K562 (cell line): ENCODE measurements around the gene POLR2M. TPM values are rescaled to one million over a fixed set of nuclear protein-coding genes. Genes with fewer than 3 reads are reported as not detected.

Experiments used
- ATAC-seq: fragments of 200-7000 bp; cut with Tn5 transposase; 3 replicates; pipeline ENCODE4 v1.9.1; 2020; ENCODE audit warnings: moderate library complexity
- BruUV-seq: library from RNA; stranded (reverse); fragments of 400-500 nt; replicated peaks from 2 replicates; lab custom pipeline; 2021; lab: Mats Ljungman, UMichigan
- CTCF ChIA-PET: fragments of 300-600 bp; formaldehyde crosslinking; extraction: SDS; loops from one replicate; lab custom pipeline; 2021; ENCODE audit warnings: low intra/inter-chr PET ratio; lab: Yijun Ruan, JAX
- POLR2A ChIA-PET: fragments of 300-600, 350-650 bp; sonication (Branson Sonifier 250); formaldehyde crosslinking; extraction: SDS; loops from one replicate; lab custom pipeline; 2021; ENCODE audit warnings: antibody characterized with exemption, inconsistent platforms; lab: Yijun Ruan, JAX
- DNase-seq, 4 experiments: peaks; one replicate each; pipeline versions ENCODE4 v3.0.0 to v3.0.0-alpha.2; 2011 to 2018; ENCODE audit warnings: low spot score in 3 of 4, mixed read lengths in 3 of 4; ENCODE audit errors: extremely low read depth in 1 of 4
- FAIRE-seq: peaks from 2 replicates; lab custom pipeline; 2011; peaks lifted over from hg19 to GRCh38; lab: Jason Lieb, UNC
- H2AFZ ChIP-seq: 2 replicates; pipeline ENCODE4 v1.6.0; 2011; ENCODE audit warnings: low read depth, low read length, control low read depth, inconsistent platforms
- H3K27ac ChIP-seq: fragments of 200-600 bp; 3 replicates; pipeline ENCODE4 v1.8.0; 2011; ENCODE audit warnings: low read depth, mild to moderate bottlenecking, control low read depth, inconsistent platforms, low read length, moderate library complexity, mixed read lengths; ENCODE audit errors: extremely low read depth
- H3K27me3 ChIP-seq, 2 experiments: fragments of 300-600 bp in 1 of 2; 2 replicates in 1 of 2; 3 replicates in 1 of 2; pipeline versions ENCODE4 v1.6.0 to v1.8.0; 2011; ENCODE audit warnings: inconsistent platforms in 2 of 2, low read length in 2 of 2, mild to moderate bottlenecking in 1 of 2, mixed read lengths in 1 of 2, moderate library complexity in 1 of 2; ENCODE audit not compliant: control insufficient read depth in 2 of 2, insufficient read depth in 2 of 2
- H3K36me3 ChIP-seq: fragments of 300-600 bp; 3 replicates; pipeline ENCODE4 v1.8.0; 2011; ENCODE audit warnings: mild to moderate bottlenecking, low read length, inconsistent platforms; ENCODE audit not compliant: control insufficient read depth, insufficient read depth
- H3K4me1 ChIP-seq, 2 experiments: fragments of 200-600 bp in 1 of 2; replicated peaks in 1 of 2; 2 replicates in 1 of 2; 3 replicates in 1 of 2; pipeline versions ENCODE4 v1.5.1 to v1.8.0; 2011; ENCODE audit warnings: inconsistent platforms in 2 of 2, low read length in 2 of 2, mild to moderate bottlenecking in 1 of 2, mixed read lengths in 1 of 2, moderate library complexity in 1 of 2; ENCODE audit not compliant: control insufficient read depth in 2 of 2, insufficient read depth in 2 of 2
- H3K4me2 ChIP-seq: 2 replicates; pipeline ENCODE4 v1.6.1; 2011; ENCODE audit warnings: low read length, control low read depth, inconsistent platforms, mixed read lengths; ENCODE audit not compliant: insufficient read depth
- H3K4me3 ChIP-seq: fragments of 200-600 bp; sonication (generic), shearing (Covaris generic); 2 replicates; pipeline ENCODE4 v1.5.1; 2016; ENCODE audit warnings: control low read depth, inconsistent platforms
- H3K79me2 ChIP-seq: fragments of 200-600 bp; 3 replicates; pipeline ENCODE4 v1.8.0; 2011; ENCODE audit warnings: low read length, inconsistent platforms; ENCODE audit not compliant: control insufficient read depth, insufficient read depth
- H3K9ac ChIP-seq, 2 experiments: 2 replicates each; pipeline versions ENCODE4 v1.6.0 to v1.6.1; 2011; ENCODE audit warnings: low read depth in 2 of 2, low read length in 2 of 2, control low read depth in 1 of 2, inconsistent platforms in 1 of 2, mild to moderate bottlenecking in 1 of 2, mixed read lengths in 1 of 2; ENCODE audit not compliant: insufficient read depth in 1 of 2
- H3K9me1 ChIP-seq: one replicate; pipeline ENCODE4 v1.6.0; 2011; ENCODE audit warnings: inconsistent platforms, mild to moderate bottlenecking, low read length, moderate library complexity; ENCODE audit not compliant: control insufficient read depth, insufficient read depth
- H3K9me3 ChIP-seq: replicated peaks from 2 replicates; pipeline ENCODE4 v1.5.1; 2011; ENCODE audit warnings: low read depth, low read length, inconsistent platforms; ENCODE audit not compliant: control insufficient read depth, insufficient read depth
- H4K20me1 ChIP-seq: replicated peaks from 2 replicates; pipeline ENCODE4 v1.6.1; 2011; ENCODE audit warnings: low read length, inconsistent platforms, mixed read lengths; ENCODE audit not compliant: control insufficient read depth, insufficient read depth
- NFATC3 ChIP-seq: fragments of 450-650 bp; IDR thresholded peaks from 2 replicates; pipeline ENCODE4 v1.6.1; 2017; ENCODE audit warnings: mild to moderate bottlenecking
- NR1H2 ChIP-seq: sonication (generic); formaldehyde crosslinking; IDR thresholded peaks from 2 replicates; pipeline ENCODE4 v1.4.0; 2020; ENCODE audit warnings: mild to moderate bottlenecking, missing genetic modification reagents
- TGIF2 ChIP-seq: sonication (generic); formaldehyde crosslinking; IDR thresholded peaks from 2 replicates; pipeline ENCODE4 v1.8.1; 2022; ENCODE audit warnings: mild to moderate bottlenecking, missing genetic modification reagents, moderate library complexity
- ZNF3 ChIP-seq: fragments of 250-450 bp; sonication (Bioruptor Pico); IDR thresholded peaks from 2 replicates; pipeline ENCODE4 v1.5.0; 2021; ENCODE audit warnings: mild to moderate bottlenecking, moderate library complexity
- ZNF316 ChIP-seq: fragments of 450-650 bp; IDR thresholded peaks from 2 replicates; pipeline ENCODE4 v1.6.1; 2016
- WGBS: fragments of 100-300 bp; shearing (Covaris generic); methylation state at CpG from one replicate; pipeline ENCODE4 v1.1.6; 2016; ENCODE audit warnings: low coverage, mixed read lengths; ENCODE audit not compliant: insufficient coverage; ENCODE audit errors: missing lambda C conversion rate; 5-methylcytosine and 5-hydroxymethylcytosine counted together
- in situ Hi-C: fragments of 300-500 bp; cut with MboI; formaldehyde crosslinking; loops from 4 replicates; pipeline ENCODE4 v1.15.0; 2018; ENCODE audit warnings: inconsistent platforms, mixed read lengths
- intact Hi-C: fragments of 100-400 bp; cut with micrococcal nuclease; formaldehyde crosslinking; loops from 2 replicates; pipeline ENCODE4 v1.14.2; 2022
- polyA plus RNA-seq, 8 experiments: library from polyadenylated mRNA; depleted of rRNA in 4 of 8; stranded (reverse) in 5 of 8; unstranded in 3 of 8; fragments of >200 nt; fragmentation: Nextera tagmentation in 2 of 8; fragmentation: Illumina TruSeq in 1 of 8; extraction: Ambion mirVana in 2 of 8; extraction: Trizol in 1 of 8; gene quantifications; 2 replicates each; pipeline versions ENCODE4 v1.2.1 to v1.2.3, GENCODE V29; 2011 to 2014; ENCODE audit warnings: inconsistent platforms in 1 of 8, missing spikeins in 1 of 8
- total RNA-seq, 7 experiments: library from RNA; depleted of rRNA in 6 of 7; stranded (reverse); fragments of >200 nt in 6 of 7; fragmentation: Illumina TruSeq in 2 of 7; extraction: Trizol in 2 of 7; gene quantifications; 2 replicates each; pipeline versions ENCODE4 v1.2.1 to v1.2.3, GENCODE V29; 2011 to 2021; ENCODE audit warnings: low replicate concordance in 1 of 7

Gene POLR2M
- total and polyA plus RNA-seq, 9 of the 15 experiments (the other 6 are each of a cell fraction or from before 2014, with no cell fraction given) = 9.2 to 1,050 (median 43.0) TPM

DNA sequence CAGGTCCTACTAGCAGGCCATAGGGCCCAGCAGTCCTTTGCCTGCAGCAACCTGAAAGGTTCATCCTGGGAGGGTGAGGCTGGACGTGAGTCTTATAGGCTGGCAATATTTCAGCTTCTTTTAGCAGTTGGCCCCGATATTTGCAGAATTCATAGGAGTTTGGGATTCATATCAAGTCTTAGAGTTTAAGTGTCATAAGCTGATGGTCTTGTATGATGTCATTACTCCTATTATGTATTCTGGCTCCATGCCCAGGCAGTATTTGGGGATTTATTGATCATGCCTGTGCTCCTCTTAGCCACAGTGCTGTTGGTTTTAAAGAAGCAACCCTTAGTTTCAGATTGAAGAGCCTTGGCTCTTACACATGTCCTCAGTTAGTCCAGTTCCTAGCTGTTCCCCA, 41.3 kb upstream of the POLR2M start:
- no peaks in the 10 kb centered on the region for H3K9me1 ChIP-seq
- no peak overlapping the region for H3K27ac ChIP-seq
- H3K4me2 ChIP-seq = no peak overlapping the region
- ChIA-PET CTCF (no interaction called here), POLR2A (interaction anchor here (0.6 to 2.1 kb wide), 2 partner anchors 9 to 120 kb away, joined by 3 to 14 read pairs; no protein-coding TSS in a partner anchor)
- TF ChIP-seq NFATC3 = no peak
- ATAC-seq (no peak), DNase-seq (no peak), FAIRE-seq (no peak)
- H4K20me1 ChIP-seq = no peaks in the 10 kb centered on the region
- no peaks in the 10 kb centered on the region for H3K4me1 ChIP-seq
- in situ Hi-C loops = no loop called here
- no TSS peak for BruUV-seq
- peaks cover 8 to 12% of the 10 kb centered on the region in 2 experiments; a peak in 4 of 5 replicates for H3K27me3 ChIP-seq
- H3K4me3 ChIP-seq = no peak overlapping the region
- H2AFZ ChIP-seq = no peak overlapping the region
- no peak overlapping the region for H3K9ac ChIP-seq
- 3% methylated on average over 2 of the region's 2 CpGs for WGBS
- H3K9me3 ChIP-seq = no peaks in the 10 kb centered on the region
- H3K36me3 ChIP-seq = no peaks in the 10 kb centered on the region
- intact Hi-C loops = loop anchor here (10.0 kb wide), 1 partner anchor 400 kb away; the partner anchor contains the start of gene ALDH1A2
- H3K79me2 ChIP-seq = no peaks in the 10 kb centered on the region

DNA sequence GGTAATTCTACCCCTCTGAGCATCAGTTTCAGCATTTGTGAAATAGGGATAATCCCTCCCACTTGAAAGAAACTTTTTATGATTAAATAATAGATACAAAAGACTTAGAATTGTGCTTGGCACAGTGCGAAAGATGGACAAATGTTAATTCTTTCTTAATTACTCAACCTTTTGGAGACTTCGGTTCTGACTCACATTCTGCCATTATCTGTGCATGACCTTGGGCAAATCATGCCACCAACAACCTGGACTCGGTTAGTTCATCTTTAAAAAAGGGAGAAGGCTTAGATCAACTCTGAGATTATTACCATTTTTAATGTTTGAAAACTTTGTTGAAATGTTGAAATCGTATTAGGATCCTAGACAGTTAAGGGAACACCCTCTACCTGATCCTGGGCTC, 40.6 kb upstream of the POLR2M start:
- Histone ChIP-seq H3K4me1 (no peaks in the 10 kb centered on the region), H3K9me1 (no peaks in the 10 kb centered on the region), H3K36me3 (no peaks in the 10 kb centered on the region), H3K9me3 (no peaks in the 10 kb centered on the region), H3K9ac (no peak overlapping the region), H3K4me3 (no peak overlapping the region), H4K20me1 (no peaks in the 10 kb centered on the region), H3K27me3 (peaks cover 6 to 12% of the 10 kb centered on the region in 2 experiments; a peak in 4 of 5 replicates), H3K4me2 (no peak overlapping the region), H3K79me2 (no peaks in the 10 kb centered on the region), H3K27ac (no peak overlapping the region), H2AFZ (no peak overlapping the region)
- CTCF ChIA-PET = no interaction called here
- WGBS = 2% methylated on average over 4 of the region's 4 CpGs
- intact Hi-C loops (loop anchor here (10.0 kb wide), 1 partner anchor 399 kb away; the partner anchor contains the start of gene ALDH1A2), in situ Hi-C loops (no loop called here)
- ATAC-seq (no peak), DNase-seq (no peak), FAIRE-seq (no peak)
- BruUV-seq = no TSS peak
- POLR2A ChIA-PET = interaction anchor here (0.6 to 2.1 kb wide), 2 partner anchors 10 to 120 kb away, joined by 3 to 14 read pairs; no protein-coding TSS in a partner anchor
- TF ChIP-seq NR1H2 (CRISPR knock-in tag) = no peak
- no peak for TF ChIP-seq ZNF3
- no peak for TF ChIP-seq TGIF2 (CRISPR knock-in tag)
- TF ChIP-seq ZNF316 = no peak
